ENCODE results near the gene ARL5C.

ARL5C gene

GRCh38 chr17:39165178-39165840, 652 bp downstream of the ARL5C start:
- no peak for DNase-seq

- peak; percentile 75 for DNase-seq
These were observed 1.3 kb downstream of the ARL5C start for GRCh38 chr17:39164675-39165143.

- DNase-seq = no peak
These were observed 4.0 kb downstream of the ARL5C start for GRCh38 chr17:39161962-39162361.

GRCh38 chr17:39158623-39159022, 7.3 kb downstream of the ARL5C start:
- DNase-seq = no peak

GRCh38 chr17:39156491-39156890, 9.5 kb downstream of the ARL5C start:
- no peak for DNase-seq

GRCh38 chr17:39155654-39156053, 10.3 kb downstream of the ARL5C start:
- no peak for DNase-seq

GRCh38 chr17:39153599-39154051, 12.3 kb downstream of the ARL5C start:
- peak; percentile 92 for DNase-seq

GRCh38 chr17:39151943-39152818, 13.8 kb downstream of the ARL5C start:
- peak; percentile 25 for DNase-seq

- peak; percentile 24 for DNase-seq
These were observed 14.6 kb downstream of the ARL5C start, which contains the start of gene PLXDC1 for GRCh38 chr17:39151150-39151942. PLXDC1 (minus strand) TSS chr17:39151637; CDS start chr17:39151437, 200 bp downstream.

GRCh38 chr17:39150795-39151149, 15.2 kb downstream of the ARL5C start:
- DNase-seq = no peak

- peak; percentile 6 for DNase-seq
These were observed 15.8 kb downstream of the ARL5C start for GRCh38 chr17:39150104-39150634.

- DNase-seq = no peak
These were observed 18.5 kb downstream of the ARL5C start for GRCh38 chr17:39147221-39148185.

- DNase-seq = no peak
These were observed 19.7 kb downstream of the ARL5C start for GRCh38 chr17:39146273-39146672.

- DNase-seq = no peak
These were observed 20.8 kb downstream of the ARL5C start for GRCh38 chr17:39145143-39145542.

- no peak for DNase-seq
These were observed 21.5 kb downstream of the ARL5C start for GRCh38 chr17:39144416-39144840.

- no peak for DNase-seq
These were observed 22.3 kb downstream of the ARL5C start for GRCh38 chr17:39143552-39144093.

GRCh38 chr17:39141915-39142664, 23.9 kb downstream of the ARL5C start:
- no peak for DNase-seq

- no peak for DNase-seq
These were observed 24.7 kb downstream of the ARL5C start for GRCh38 chr17:39141294-39141693.

GRCh38 chr17:39139561-39139960, 26.4 kb downstream of the ARL5C start:
- no peak for DNase-seq

GRCh38 chr17:39139161-39139511, 26.8 kb downstream of the ARL5C start:
- no peak for DNase-seq

Measured in stimulated activated CD4-positive, alpha-beta T cell treated with anti-CD3 and anti-CD28 coated beads, Interleukin-4, amount 100 ng/mL, for 1 hour (primary cell).